Measurements from ENCODE around the gene HYLS1.

Gene HYLS1

DNA sequence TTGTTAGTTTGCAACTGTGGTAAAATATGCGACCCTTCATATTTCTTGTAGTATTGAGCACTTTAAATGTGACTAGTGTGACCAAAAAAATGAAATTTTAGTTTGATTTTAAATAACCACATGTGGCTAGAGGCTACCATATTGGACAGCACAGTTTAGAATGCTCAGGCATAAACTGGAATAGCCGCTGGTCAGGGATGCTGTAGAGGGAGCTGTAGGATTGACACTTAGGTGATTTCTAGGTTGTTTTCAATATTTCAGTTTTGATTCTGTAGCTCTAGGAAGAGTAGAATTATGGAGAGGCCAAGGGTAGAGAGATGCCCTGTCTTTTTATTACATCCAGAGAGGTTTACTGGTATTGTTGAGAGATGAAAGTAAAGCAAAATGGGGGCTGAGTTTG is 47.6 kb downstream of the HYLS1 start:
- no peak for FAIRE-seq

DNA sequence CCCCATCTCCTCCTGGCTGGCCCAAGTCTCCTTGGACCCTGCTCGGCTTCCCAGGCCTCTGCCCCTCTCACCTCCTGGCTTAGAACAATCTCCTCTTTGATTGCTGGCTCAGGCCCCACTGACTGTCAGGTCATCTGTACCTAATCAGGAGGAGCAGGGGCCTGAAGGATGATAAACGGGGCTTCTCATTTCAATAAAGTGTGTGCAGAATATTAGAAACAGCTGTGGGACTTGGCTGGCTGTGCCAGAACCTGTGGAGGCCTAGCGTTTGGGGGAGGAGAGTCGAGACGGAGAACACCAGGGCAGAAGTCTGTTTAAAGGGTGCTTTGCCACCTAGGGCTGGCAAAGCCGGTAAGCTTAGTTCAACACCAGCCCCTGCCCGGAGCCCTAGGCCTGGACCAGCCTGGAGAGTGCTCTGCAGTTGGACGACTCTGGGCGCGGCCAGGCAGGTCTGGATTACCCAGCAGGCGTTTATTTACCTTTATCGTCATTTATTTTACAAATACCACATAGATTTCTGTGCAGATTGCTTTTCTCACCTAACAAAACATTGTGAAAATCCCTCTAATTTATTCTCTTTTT is 48.2 kb downstream of the HYLS1 start:
- no peak for FAIRE-seq

DNA sequence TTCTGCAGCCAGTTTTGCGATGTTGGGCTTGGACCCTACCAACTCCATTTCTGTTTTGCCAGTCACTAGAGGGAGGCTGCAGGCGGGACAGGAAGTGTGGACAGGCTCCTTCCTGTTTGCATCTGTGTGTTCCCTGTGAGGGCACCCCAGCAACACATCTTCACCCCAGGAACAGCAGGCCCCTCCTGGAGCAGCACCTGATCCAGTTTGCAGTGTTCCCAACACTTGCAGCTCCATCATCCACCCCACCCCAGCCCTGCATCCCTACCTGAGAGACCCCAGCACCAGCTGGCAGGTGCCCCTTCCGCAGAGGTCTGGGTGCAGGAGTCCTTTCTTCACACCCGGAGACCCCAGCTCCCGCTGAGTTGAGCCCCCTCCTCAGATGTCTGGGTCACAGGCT is 51.0 kb downstream of the HYLS1 start:
- FAIRE-seq: no peak

DNA sequence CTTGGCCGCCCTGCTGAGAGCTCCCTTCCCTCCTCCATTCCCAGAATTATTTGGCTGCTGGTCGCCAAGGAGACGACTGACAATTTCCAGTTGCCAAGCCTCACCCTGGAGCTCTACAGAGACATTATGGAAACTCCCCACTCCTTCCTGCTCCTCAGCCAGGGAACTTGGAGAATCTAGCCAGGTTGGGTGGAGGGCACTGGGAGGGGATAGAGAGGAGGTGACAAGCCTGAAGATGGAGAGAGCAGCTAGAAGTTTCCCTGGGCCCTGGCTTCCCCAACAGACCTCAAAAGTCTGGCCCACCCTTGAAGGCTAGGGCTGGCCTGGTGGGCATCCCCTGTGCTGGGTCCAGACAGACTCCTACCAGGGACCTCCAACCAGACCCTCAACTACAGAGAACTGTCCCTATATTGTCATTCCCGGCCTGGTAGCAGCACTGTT is 51.6 kb downstream of the HYLS1 start:
- FAIRE-seq: no peak

DNA sequence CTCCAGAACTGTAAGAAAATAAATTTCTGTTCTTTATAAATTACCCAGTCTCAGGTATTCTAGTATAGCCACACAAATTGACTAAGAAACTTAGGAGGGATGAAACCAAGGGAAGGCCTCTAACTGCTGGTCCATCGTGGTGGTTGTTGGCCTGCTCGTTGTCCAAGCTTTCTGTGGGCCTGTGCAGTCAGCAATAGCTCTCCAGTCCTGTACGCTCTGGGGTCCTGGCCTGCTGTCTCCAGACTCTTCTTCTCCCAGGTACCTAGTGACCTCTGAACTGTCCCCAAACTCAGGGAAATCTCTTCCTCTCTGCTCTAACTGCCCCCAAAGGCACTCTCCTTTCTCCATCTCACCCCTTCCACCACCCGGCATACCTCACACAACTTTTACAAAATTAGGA is 52.7 kb downstream of the HYLS1 start:
- FAIRE-seq: no peak

DNA sequence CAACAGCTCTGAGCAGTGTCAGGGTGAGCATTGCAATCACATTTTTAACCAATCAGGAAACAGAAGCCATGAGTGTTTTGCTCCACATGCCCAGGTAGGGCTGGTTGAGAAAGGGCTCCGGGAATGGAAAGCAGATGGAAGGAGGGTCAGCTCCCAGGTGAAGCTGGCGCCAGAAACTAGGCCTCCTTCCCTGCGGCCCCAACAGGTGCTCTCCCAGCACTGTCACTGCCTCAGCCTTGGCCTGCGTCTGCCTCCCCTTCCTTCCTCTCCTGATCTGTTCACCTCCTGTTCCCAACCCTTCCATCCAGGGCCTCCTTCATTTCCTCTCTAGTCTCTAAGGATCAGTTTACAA is 53.8 kb downstream of the HYLS1 start:
- FAIRE-seq: no peak

DNA sequence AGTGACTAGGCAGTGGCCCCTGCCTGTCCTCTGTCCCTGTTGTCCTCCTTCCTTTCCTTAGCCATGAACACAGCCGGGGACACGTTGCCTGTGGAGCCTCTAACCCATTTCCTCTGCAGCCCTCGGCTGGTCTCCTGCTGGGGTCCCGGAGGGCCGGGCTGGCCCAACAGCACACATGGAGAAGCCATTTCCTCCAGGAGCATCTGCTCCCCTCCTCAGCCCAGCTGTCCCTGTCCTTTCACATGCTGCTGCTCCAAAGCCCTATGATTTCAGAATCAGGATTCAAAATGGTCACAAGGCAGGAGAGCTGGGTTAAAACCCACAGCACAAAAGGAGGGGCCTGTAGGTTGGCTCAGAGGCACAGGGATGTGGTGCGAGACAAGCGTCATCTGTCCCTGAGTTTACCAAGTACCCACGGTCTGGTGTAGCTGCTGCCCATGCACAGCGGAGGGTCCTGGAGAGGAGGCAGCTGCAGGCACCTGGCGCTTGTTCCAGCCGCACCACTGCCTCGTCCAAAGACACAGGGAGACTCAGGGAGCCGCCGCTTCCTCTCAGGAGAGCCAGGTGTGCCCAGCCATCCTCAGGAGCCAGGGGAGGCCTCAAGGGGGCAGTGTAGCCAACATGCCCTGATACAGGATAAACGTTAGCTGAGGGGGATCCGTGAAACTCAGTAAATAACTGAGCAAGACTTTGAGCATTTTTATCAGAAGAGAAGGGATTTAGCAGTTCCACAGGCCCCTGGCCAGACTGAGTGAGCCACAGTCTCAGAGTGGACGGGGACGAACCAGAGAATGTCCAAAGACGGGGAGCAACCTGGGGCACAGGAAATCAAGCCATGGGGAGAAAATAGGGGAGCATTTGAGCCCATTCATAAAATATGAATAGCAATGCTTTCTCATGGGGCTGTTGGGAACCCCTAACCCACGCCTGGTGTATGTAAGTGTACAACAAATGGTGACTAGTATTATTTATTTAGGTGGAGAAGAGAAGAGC is 54.4 kb downstream of the HYLS1 start:
- FAIRE-seq: no peak

DNA sequence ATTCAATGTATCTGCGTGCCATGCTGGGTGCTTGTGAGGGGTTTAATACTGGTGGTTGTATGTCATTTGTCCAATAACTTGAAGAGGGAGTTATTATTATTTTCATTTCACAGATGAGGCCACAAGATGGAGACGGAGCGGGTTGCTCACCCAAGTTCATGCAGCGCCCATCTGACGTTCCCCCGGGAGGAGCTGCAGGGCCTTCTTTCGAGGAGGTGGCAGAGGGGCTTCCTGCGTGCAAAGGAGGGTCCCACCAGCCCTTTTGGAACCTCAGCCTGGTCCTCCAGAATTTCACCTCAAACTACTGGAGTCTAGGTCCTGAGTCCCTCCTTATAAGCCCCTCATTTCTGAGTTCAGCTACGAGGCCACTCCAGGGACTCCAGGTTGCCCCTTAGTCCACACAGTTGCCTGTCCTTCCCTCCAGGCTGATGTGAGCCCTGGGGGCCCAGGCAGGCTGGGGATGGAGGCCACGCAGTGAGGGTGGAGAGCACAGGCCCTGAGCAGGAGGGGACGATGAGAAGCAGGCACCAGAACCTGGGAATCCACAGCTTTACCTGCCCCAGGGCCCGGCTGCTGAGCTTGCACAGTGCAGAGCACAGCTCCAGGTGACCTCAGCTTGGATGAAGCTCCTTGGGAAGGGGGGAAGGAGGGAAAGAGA is 55.4 kb downstream of the HYLS1 start:
- no peak for FAIRE-seq

DNA sequence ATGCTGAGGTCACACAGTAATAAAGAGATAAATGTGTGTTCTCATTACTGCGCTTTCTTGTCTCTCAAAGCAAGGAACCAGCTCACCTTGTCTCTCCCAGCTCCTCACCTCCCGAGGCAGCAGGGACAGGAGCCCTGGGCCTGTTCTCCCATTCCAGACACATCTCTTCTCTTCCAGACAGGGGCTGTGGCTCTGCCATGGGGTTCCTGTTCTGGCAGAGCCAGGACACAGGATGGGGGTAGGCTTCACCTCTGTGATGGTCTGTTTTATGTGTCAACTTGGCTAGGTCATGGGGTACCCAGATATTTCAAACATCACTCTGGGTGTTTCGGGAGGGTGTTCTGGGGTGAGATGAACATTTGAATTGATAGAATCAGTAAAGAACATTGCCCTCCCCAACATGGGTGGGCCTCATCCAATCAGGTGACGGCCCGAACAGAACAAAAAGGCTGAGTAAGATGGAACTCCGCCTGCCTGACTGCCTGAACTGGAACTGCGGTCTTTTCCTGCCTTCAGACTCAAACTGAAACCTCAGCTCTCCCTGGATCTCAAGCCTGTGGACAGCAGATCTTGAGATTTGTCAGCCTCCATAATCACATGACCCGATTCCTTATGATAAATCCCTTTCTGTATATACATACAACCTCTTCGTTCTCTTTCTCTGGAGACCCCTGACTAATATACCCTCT is 56.3 kb downstream of the HYLS1 start:
- FAIRE-seq: no peak

DNA sequence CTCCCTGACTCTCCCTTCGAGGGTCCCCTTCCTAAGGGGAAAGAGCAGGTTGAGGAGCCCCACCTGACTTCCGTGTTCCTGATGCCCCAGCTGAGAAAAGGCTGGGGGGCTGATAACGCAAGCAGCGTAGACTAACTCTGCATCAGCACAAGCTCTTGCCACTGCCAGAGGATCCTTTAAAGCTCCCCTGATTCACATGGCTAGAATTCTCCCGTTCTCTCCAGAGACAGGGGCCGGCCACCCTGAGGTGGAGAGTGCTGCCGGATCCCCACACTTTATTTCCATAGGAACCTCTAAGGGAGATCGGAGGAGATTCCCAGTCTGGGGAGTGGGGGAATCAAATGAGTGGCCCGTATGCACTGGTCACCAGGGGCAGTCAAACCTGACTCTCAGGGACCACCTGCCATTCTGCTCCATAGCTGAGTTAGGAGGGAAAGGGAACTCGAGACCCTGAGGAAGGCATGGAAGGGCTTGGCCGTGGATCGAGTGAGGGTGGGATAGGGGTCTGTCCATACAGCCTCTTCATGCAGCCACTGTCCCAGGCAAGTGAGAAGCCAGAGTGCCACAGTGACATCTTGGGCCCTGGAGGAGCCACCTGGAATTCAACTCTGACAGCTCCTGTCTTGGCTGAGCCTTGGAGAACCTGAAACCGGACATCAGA is 57.0 kb downstream of the HYLS1 start:
- no peak for FAIRE-seq

DNA sequence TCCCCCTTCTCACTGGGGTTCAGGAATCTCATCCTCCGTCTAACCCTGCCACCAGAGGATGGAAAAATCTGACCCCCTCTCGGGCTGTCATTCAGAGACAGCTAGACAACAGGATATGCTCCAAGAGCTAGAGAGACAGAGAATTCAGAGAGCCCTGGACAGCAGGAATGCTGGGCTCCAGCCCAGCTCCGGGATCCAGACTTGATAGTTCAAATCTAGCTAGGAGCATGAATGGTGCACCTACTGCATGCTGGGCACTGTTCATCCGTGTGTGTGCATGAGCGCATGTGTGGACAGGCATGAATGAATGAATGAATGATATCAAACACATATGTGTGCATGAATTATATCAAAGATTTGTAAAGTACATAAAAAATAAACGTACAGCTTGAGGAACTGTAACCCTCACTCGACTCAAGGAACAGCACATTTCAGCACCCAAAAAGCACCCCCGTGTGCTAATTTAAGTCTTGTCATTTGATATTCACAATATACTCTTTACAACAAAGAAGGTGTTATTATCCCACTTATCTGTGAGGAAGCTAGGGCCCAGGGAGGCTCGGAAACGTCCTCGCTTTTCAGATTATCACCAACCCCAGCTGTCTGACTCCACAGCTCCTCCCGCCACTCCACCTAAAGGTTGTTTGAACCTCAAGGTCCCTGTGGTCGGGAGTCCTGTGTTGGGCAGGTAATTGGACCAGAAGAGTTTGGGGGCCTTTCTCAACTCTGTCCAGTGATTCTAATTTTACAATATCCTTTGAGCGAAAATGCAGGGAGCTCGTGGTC is 57.7 kb downstream of the HYLS1 start:
- no peak for FAIRE-seq

DNA sequence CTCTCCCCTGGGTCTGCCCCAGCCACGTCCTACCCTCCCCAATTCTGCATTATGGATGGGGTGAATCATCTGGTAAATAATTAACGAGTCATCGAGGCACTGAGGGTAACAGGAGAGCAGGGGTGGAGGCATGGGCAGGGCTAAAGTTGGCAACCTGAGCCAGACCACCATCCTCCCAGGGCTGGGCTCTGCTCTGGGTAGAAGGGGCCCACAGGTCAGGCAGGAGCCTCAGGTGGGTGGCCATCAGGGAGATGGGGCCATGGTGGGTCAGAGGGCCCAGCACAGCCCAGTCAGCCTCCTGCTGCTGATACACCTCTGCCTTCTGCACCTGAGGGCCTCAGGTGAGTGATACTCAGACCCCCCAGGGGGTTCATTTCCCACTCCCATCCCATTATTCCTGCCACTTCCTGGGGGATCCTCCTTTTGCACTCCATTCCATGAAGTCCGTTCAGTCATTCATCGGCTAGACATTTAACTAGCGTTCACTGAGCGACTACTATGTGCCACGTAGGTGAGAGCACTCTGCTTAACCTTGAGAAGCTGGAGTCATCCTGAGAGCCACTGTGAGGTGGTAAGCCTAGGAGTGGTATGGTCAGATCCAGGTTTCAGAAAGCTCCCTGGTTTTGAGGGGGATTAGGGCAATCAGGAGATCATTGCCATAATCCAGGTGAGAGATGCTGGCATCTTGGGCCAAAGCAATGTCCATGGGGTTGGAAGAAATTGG is 58.5 kb downstream of the HYLS1 start, which contains the start of gene VSIG10L2:
Gene VSIG10L2 (plus strand): TSS at position 248 of the 724 bp plus-strand sequence. CDS start 12 bp downstream, at position 260.
- no peak for FAIRE-seq

DNA sequence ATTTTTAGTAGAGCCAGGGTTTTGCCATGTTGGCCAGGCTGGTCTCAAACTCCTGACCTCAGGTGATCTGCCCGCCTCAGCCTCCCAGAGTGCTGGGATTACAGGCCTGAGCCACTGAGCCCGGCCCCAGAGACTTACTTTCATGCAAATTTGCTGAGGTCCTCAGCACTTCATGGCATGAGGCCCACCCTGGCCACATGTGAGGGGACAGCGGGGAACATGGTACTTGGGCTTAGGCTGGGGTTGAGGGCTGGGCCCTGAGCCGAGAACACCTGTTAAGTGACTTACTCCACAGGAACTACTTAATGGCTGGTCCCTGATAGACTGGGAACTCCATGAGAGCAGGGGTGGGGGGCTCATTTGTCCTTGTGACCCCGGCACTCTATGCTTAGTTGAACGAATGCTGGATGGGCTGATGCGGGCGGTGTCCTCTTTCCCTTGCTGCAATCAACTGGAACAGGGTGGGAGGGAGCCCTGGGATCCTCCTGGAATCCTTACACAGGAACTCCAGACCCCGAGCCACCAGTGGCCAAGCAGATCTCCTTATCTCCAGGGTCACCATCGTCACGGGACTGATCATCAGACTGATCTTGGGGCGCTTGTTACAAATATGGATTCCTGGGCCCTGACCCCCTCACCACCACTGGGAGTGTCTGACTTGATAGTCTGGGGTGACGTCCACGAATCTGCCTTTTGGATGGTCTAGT is 59.4 kb downstream of the HYLS1 start:
- FAIRE-seq: no peak

DNA sequence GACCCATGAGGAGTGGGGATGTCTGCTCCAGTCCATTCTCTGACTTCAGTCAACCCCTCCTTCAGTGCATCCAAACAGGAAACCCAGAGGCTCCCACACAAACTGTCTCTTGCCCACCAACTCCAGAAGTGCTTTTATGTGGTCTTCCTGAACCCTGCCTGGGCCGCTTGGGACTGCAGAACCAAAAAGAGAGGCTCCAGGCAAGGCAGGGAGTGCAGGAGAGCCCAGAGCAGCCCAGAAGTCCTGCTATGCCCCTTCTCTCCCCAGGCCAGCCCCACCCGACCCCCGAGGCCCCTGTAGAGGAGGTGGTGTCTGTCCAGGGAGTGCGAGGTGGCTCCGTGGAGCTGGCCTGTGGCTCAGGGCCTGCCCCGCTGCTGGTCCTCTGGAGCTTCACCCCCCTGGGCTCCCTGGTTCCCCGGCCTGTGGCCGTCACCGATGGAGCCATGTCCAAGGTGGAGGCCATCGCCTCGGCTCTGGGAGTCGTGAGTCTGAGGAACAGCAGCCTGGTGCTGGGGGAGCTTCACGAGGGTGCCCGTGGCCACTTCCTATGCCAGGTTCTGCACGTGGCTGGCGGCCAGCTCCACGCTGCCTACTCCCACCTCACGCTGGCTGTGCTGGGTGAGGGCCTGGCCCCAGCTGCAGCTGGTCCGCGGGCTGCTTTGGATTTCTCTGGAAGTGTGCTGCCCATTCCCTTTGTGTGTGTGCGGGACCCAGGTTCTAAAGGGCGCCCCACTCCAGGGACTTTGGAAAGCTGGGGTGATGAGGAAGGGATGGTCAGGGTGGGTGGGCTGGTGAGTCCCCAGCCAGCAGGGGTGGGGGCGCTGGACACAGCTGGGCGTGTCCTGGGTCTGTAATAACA is 60.2 kb downstream of the HYLS1 start:
- FAIRE-seq: no peak

DNA sequence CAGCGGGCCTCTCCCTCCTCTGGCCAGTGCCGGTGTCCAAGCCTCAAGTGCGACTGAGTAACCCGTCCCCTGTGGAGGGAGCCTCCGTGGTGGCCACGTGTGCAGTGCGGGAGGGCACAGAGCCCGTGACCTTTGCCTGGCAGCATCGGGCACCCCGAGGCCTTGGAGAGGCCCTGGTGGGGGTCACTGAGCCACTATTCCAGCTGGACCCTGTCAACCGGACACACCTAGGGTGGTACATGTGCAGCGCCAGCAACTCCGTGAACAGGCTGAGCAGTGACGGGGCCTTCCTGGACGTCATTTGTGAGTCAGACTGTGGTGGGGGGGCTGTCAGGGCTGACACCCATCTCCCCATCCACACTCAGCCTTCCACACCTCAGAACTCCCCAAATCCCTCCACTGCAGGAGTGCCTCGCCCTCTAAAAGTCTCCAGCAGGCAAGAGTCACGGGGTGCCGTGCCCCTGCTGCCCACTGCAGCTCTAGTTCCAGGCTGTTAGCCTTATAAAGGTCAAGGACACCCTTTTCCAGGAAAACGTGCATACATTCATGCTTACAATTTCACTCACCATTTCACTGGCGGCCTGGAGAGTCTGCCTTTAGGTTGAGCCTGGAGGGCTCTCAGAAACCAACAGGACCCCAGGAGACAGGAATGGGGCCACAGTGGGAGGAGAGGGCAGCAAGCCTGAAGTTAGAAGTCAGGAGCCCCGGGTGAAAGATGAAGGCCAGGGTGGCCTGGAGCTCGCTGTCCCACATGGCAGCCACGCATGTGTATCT is 61.0 kb downstream of the HYLS1 start:
- FAIRE-seq: no peak

DNA sequence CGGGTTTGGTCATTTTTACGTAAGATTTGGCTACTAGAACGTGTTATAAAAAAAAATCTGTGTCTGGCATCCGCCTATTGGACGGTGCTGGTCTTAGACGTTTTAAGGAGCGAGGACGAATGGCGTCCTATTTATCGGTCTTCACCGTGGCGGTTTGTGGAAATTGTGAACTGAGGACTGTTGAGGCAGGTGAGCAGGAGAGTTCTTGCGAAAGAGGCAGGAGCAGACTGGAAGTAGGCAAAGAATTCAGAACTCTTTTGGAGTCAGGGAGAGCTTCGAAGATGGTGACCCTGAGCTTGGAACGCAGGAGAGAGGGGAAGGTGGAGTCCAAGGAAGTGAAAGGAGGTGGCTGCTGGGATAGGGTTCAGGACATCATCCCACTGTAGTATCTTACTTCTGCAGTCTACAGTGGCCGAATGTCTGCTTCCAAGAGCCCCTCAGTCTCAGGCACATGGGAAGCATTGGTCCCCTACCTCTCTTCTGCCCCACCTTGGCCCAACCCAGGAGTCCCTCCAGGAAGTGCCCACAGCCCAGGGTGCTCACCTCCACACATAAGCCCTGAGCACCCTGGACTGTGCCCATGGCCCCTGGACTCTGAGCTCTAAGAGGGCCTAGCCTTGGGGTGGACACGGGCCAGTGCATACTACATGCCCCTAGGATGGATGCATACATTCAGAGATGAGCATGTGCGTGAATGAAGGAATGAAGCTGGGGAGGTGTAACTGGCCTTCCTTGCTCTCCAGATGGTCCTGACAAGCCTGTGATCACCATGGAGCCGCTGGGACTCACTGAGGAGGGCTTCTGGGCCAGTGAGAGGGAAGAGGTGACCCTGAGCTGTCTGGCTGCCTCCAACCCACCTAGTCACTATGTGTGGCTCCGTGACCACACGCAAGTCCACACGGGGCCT is 62.1 kb downstream of the HYLS1 start:
- no peak for FAIRE-seq

DNA sequence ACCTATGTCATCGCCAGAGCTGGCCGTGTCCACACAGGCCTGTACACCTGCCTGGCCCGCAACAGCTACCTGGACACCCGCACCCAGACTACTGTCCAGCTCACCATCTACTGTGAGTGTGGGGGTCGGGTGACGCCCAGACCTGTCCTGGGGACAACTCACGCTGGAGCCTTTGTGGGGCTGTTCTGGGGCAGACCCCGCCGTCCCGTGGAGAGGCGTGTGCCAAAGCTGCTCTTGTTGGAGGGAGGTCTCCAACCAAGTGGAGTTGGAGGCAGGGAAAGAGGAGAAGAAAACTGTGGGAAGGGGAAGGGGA is 62.7 kb downstream of the HYLS1 start:
- FAIRE-seq: no peak
